HG03039 (cell line): ENCODE results near the gene CPNE5.
"Not testable (repeated sequence)": the region's sequence is repeated elsewhere in the genome, so short reads cannot be mapped to it uniquely, and the experiment has no call there.

Experiments used
- ATAC-seq: cut with Tn5 transposase; IDR thresholded peaks from one replicate; pipeline ENCODE4 v1.9.1; 2021; ENCODE audit warnings: mild to moderate bottlenecking, moderate library complexity; ENCODE audit not compliant: unreplicated experiment

CPNE5 gene

DNA sequence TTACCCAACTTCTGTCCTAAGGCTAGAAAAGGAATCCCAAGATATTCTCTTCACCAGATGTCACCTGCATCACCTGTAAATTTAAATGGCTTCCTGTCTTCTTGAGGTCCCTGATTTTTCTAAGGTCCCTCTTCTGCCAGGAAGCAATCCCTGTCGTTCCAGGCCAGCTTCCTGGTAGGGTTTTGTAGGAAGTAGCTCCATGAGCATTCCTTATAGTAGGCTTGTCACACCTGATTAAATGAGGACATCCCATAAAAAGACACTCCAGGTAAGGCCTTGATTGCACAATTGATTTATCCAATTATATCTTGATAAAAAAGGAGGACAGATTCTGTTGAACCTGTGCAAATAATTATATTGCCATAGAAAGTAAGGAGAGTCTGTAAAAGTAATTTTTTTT lies 132.9 kb downstream of the CPNE5 start:
- ATAC-seq, result no peak

DNA sequence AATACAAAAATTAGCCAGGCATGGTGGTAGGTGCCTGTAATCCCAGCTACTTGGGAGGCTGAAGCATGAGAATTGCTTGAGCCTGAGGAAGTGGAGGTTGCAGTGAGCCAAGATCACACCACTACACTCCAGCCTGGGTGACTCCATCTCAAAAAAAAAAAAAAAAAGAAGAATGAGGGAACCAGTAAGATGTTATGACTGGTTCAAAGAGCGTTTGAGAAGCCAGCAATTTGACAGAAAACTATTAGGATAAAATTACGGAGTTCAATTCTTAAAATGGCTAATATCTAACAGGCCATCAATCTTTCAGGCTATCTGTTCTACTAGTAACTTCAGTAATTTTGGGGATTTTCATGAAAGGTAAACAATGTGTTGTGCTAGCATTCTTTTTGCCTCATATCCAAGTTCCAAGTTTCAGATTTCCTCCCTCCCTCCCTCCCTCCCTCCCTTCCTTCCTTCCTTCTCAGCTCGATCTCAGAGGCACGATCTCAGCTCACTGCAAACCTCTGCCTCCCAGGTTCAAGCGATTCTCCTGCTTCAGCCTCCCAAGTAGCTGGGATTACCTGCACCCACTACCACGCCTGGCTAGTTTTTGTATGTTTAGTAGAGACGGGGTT lies 134.2 kb downstream of the CPNE5 start:
- not testable (repeated sequence) for ATAC-seq

GRCh38 chr6:36703982-36704381 lies 135.3 kb downstream of the CPNE5 start:
- ATAC-seq, result no peak

DNA sequence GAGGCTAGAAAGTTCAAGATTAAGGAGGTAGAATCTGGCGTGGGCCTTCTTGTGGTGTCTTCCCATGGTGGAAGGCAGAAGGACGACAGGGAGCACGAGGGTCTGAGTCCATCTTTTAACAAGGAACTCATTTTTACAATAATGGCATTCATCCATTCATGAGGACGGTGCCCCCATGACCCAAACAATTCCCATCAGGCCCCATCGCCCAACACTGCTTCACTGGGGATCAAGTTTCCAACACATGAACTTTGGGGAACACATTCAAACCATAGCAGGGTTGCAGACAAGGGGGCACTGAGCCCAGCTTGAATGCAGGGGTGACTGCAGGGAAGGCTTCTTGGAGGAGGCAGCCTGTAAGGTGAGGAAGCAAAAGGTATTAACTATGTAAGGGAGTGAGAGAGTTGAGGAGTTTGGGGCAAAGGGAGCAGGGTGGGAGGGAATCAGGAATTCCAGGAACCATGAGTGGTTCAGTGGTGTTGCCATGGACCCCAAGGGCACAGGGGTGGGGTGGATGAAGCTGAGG lies 136.1 kb downstream of the CPNE5 start:
- no peak for ATAC-seq

DNA sequence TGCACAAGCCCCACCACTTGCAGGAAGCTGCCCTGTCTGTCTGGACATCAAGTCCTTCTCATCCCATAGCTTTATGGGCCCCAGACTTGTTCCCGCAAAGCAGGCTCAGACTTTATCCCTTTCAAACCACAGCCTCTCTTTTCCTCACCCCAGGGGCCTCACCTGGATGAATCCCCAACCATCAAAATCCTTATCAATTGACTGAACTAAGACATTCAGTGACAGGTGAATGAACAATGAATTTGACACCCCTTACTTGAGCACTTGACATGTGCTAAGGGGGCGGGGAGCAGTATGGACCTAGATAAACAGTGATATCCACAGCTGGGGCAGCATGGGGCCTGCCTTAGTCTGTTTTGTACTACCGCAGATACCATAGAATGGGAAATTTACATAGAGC lies 136.6 kb downstream of the CPNE5 start:
- no peak for ATAC-seq

DNA sequence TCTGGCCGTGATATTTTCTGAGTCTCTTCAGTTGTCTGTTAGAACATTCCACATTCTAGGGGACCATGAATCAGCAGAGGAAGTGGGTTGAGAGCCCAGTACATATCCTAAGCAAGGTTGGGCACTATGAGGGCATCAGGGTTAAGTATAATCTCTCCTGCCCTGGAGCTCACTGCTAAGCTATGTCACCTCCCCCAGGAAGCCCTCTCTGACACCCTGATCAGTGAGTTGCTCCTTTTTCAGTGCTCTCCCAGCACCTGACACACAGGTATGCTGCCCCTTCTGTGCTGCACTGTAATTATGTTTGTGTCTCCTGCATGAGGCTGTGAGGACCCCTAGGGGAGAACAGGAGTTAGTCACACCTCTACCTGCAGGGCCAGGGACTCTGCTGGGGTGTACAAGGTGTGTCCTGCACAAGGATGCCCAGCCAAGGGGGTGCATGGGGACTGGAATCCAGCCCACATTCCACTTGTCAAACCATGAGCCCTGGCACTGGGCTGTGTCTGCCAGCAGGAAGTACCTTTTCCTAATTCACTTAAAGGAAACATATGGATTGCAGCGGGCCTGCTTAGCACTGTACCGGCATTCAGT lies 137.7 kb downstream of the CPNE5 start:
- ATAC-seq, result no peak

DNA sequence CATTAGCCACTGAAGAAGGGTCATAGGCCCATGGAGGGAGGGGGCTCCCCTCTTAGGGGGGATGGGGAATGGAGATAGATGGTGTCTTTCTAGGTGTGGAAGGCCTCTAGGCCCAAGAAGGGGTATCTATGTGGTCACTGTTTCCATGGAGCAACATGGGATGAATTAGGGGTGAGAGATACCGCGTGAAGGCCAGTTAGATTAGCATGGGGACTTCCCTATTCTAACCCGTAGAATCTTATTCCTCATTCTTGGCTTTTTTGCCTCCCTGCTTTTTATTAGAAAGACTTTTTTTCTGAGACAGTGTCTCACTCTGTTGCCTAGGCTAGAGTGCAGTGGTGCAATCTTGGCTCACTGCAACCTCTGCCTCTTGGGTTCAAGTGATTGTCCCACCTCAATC lies 138.4 kb downstream of the CPNE5 start:
- ATAC-seq, result no peak

DNA sequence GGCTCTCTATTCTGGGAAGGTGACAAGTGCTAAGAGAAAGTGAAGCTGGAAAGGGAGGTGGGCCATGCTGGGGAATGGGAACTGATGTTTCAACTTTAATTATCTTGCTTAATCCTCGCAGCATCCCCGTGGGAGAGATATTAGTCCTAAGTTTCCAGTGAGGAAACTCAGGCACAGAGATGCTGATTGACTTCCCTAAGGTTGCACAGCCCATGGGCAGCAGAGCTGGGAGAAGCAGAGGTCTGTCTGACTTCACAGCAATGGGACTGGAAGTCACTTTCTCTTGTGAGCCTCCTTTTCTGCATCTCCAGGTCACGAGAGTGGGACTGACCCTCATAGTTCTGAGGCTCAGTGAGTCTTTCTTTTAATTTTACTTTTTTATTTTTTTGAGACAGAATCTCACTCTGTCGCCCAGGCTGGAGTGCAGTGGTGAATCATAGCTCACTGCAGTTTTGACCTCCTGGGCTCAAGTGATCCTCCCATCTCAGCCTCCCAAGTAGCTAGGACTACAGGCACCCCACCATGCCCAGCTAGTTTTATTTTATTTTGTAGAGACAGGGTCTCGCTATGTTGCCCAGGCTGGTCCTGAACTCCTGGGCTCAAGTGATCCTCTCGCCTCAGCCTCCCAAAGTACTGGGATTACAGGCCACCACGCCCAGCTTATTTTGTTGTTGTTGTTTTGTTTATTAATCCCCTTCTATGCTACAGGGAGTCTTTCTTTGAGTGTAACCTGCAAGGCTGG lies 139.0 kb downstream of the CPNE5 start:
- no peak for ATAC-seq

- ATAC-seq, result no peak
Observed at GRCh38 chr6:36699348-36699747, 139.9 kb downstream of the CPNE5 start.

- no peak for ATAC-seq
Observed at GRCh38 chr6:36698871-36699271, 140.4 kb downstream of the CPNE5 start.

- ATAC-seq, result no peak
Observed at GRCh38 chr6:36698196-36698595, 141.0 kb downstream of the CPNE5 start.

DNA sequence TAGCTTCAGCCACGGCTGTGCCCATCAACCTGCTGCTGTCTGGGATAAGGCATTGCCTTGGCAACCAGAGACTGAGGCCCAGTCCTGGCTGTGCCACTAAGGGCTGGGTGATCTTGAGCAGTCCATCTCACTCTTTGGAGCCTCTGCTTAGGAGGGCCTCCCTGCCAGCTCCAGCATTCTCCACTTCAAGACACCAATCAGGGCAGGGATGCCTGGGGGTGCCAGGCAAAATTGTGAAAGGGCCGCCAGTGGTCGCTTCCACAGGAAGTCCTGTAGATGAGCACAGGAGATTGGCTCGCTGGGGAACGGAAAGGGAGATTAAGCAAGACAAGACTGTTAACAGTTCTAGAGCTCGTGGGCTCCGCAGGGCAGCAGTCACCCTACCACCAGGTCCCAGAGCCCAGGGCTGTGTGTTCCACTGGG lies 141.8 kb downstream of the CPNE5 start, which contains the start of gene RAB44:
RAB44 (plus strand) TSS at position 346 of the 423 bp plus-strand sequence. CDS start 6,410 bp downstream, outside the sequence.
- ATAC-seq, result no peak

DNA sequence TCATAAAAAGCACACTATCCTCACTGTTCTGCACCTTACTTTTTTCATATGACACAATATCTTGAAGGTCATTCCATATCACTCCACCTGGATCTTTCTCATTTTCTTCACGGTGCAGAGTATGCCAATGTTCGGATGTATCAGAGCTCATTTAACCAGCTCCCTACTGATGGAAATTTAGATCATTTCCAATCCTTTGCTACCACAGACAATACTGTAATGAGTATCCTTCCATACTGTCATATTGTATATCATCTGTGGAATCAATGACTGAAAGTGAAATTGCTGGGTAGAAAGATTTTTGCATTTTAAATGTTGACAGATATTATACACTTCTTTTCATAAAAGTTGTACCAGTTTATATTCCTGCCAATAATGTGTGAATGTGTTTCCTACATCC lies 143.8 kb downstream of the CPNE5 start:
- no peak for ATAC-seq

DNA sequence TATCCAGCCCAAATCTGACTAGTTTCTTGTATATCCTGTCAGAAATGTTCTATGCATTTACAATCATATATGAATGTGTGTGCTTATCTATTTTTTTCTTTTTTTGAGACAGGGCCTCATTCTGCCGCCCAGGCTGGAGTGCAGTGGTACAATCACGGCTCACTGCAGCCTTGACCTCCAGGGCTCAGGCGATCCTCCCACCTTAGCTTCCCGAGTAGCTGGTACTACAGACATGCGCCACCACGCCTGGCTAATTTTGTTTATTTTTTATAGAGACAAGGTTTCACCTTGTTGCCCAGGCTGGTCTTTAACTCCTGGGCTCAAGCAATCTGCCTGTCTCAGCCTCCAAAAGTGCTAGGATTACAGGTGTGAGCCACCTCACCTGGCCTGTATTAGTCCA lies 144.6 kb downstream of the CPNE5 start:
- no peak for ATAC-seq

GRCh38 chr6:36692861-36693702 lies 146.2 kb downstream of the CPNE5 start:
- ATAC-seq, result no peak

DNA sequence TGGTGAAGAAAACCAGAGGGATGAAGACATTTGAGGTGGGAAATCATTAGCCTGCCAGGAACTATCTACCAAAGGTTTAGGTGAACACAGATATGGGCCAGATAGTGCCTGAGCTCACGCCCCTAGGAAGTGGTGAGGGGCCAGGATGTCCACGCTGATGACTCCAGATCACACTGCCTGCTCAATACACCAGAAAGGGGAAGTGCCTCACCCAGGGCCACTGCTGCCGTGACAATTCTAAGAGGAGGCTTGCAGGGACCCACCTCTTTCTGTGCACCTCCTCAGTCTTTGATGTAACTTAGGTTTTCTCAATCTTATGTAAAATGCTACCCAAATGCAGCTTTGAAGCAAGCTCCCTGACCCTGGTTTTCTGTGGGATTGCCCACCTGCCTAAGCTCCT lies 147.0 kb downstream of the CPNE5 start:
- ATAC-seq, result no peak

- ATAC-seq, result no peak
Observed at GRCh38 chr6:36691612-36692011, 147.6 kb downstream of the CPNE5 start.

GRCh38 chr6:36691011-36691410 lies 148.2 kb downstream of the CPNE5 start:
- no peak for ATAC-seq
